Keratinocyte (primary cell): ENCODE data around the gene IL1B. TPM values are rescaled to one million over a fixed set of nuclear protein-coding genes. Genes with fewer than 3 reads are reported as not detected.

Experiments
- DNase-seq: peaks from one replicate; pipeline ENCODE4 v3.0.0-alpha.2; 2011; ENCODE audit warnings: low read depth, missing footprints, low spot score
- FAIRE-seq: peaks from 2 replicates; lab custom pipeline; 2011; peaks lifted over from hg19 to GRCh38; lab: Jason Lieb, UNC
- H2AFZ ChIP-seq: 2 replicates; pipeline ENCODE4 v1.6.0; 2012; ENCODE audit warnings: low read length, control low read depth, inconsistent platforms; ENCODE audit not compliant: control insufficient read depth
- H3K27ac ChIP-seq: 2 replicates; pipeline ENCODE4 v1.5.1; 2011; ENCODE audit warnings: low read length; ENCODE audit not compliant: control insufficient read depth, insufficient read depth
- H3K27me3 ChIP-seq: 3 replicates; pipeline ENCODE4 v1.6.0; 2011; ENCODE audit warnings: low read length; ENCODE audit not compliant: control insufficient read depth, insufficient read depth; ENCODE audit errors: extremely low read depth
- H3K36me3 ChIP-seq, 2 experiments: 2 replicates in 1 of 2; 3 replicates in 1 of 2; pipeline ENCODE4 v1.5.1; 2011; ENCODE audit warnings: low read length in 2 of 2, mild to moderate bottlenecking in 1 of 2; ENCODE audit not compliant: control insufficient read depth in 2 of 2, insufficient read depth in 2 of 2; ENCODE audit errors: extremely low read depth in 1 of 2
- H3K4me1 ChIP-seq: 3 replicates; pipeline ENCODE4 v1.5.1; 2011; ENCODE audit warnings: low read length; ENCODE audit not compliant: control insufficient read depth, insufficient read depth; ENCODE audit errors: extremely low read depth
- H3K4me2 ChIP-seq: 3 replicates; pipeline ENCODE4 v1.6.0; 2011; ENCODE audit warnings: low read depth, low read length; ENCODE audit not compliant: control insufficient read depth, insufficient read depth; ENCODE audit errors: extremely low read depth
- H3K4me3 ChIP-seq, 3 experiments: fragments of 200-600 bp in 1 of 3; sonication (generic) in 1 of 3; 2 replicates in 2 of 3; 3 replicates in 1 of 3; pipeline ENCODE4 v1.5.1; 2011 to 2016; ENCODE audit warnings: low read length in 3 of 3, mild to moderate bottlenecking in 3 of 3, control low read depth in 2 of 3, inconsistent platforms in 1 of 3, low read depth in 1 of 3, mixed read lengths in 1 of 3, mixed run types in 1 of 3, moderate library complexity in 1 of 3; ENCODE audit not compliant: control insufficient read depth in 2 of 3, insufficient read depth in 2 of 3; ENCODE audit errors: extremely low read depth in 1 of 3
- H3K79me2 ChIP-seq: 2 replicates; pipeline ENCODE4 v1.6.0; 2012; ENCODE audit warnings: low read length; ENCODE audit not compliant: control insufficient read depth, insufficient read depth
- H3K9ac ChIP-seq: 3 replicates; pipeline ENCODE4 v1.6.0; 2011; ENCODE audit warnings: low read length; ENCODE audit not compliant: control insufficient read depth, insufficient read depth; ENCODE audit errors: extremely low read depth
- H3K9me1 ChIP-seq: 3 replicates; pipeline ENCODE4 v1.6.0; 2011; ENCODE audit warnings: low read length; ENCODE audit not compliant: control insufficient read depth, insufficient read depth; ENCODE audit errors: extremely low read depth
- H3K9me3 ChIP-seq: 2 replicates; pipeline ENCODE4 v1.5.1; 2012; ENCODE audit warnings: low read depth, low read length; ENCODE audit not compliant: control insufficient read depth
- H4K20me1 ChIP-seq: 3 replicates; pipeline ENCODE4 v1.6.0; 2011; ENCODE audit warnings: low read length; ENCODE audit not compliant: control insufficient read depth, insufficient read depth; ENCODE audit errors: extremely low read depth
- CTCF ChIP-seq, 3 experiments: IDR thresholded peaks in 1 of 3; conservative IDR thresholded peaks in 1 of 3; optimal IDR thresholded peaks in 1 of 3; 2 replicates in 2 of 3; 3 replicates in 1 of 3; pipeline versions ENCODE3 to v1.5.1; 2011; ENCODE audit warnings: low read length in 3 of 3, mild to moderate bottlenecking in 3 of 3, moderate library complexity in 2 of 3, control low read depth in 1 of 3, inconsistent platforms in 1 of 3; ENCODE audit not compliant: insufficient read depth in 2 of 3; ENCODE audit errors: extremely low read depth in 1 of 3
- EZH2 ChIP-seq: IDR thresholded peaks from one replicate; pipeline ENCODE4 v1.6.1; 2012; ENCODE audit warnings: inconsistent platforms, mild to moderate bottlenecking, low read length, moderate library complexity
- dilution Hi-C: fragments of 300-500 bp; cut with MboI; formaldehyde crosslinking; loops from one replicate; pipeline ENCODE4 v1.7.0; 2020; ENCODE audit warnings: low sequenced_read_pairs; ENCODE audit not compliant: extremely low pct_ligation_motif_present
- polyA plus RNA-seq, 5 experiments: library from polyadenylated mRNA; depleted of rRNA in 3 of 5; stranded (reverse) in 3 of 5; stranded (forward) in 1 of 5; unstranded in 1 of 5; fragments of >200 nt; gene quantifications; 1 replicate in 1 of 5; 2 replicates in 3 of 5; 3 replicates in 1 of 5; pipeline versions ENCODE4 v1.2.1 to v1.2.3, GENCODE V29; 2011 to 2012; ENCODE audit warnings: missing spikeins in 2 of 5, low read depth in 1 of 5, low replicate concordance in 1 of 5

IL1B gene
- polyA plus RNA-seq, 1 donor (not counting 4 experiments of a cell fraction or from before 2014, with no cell fraction given) = 232 TPM

- H3K27me3 ChIP-seq = no peaks in the 10 kb centered on the region
- peak overlapping the region; percentile 25 for H3K4me2 ChIP-seq
- peak overlapping the region; percentile 97 for H3K27ac ChIP-seq
- H3K4me3 ChIP-seq = peak overlapping the region in 1 of 3 experiments; percentile 16
- H3K9me3 ChIP-seq = no peaks in the 10 kb centered on the region
- H3K9ac ChIP-seq = peak overlapping the region; percentile 62
- no peak overlapping the region for H2AFZ ChIP-seq
- H3K79me2 ChIP-seq = no peaks in the 10 kb centered on the region
- no peak for FAIRE-seq
- no peaks in the 10 kb centered on the region for H4K20me1 ChIP-seq
- peaks cover 66% of the 10 kb centered on the region for H3K4me1 ChIP-seq
- H3K9me1 ChIP-seq = no peaks in the 10 kb centered on the region
- TF ChIP-seq EZH2 = no peak
- TF ChIP-seq CTCF (optimal IDR thresholded peaks at IDR 0.05 in 1 of 3, IDR thresholded peaks at IDR 0.05 in 1 of 3, conservative IDR thresholded peaks at IDR 0.05 in 1 of 3; ENCODE audit: extremely low read depth in 1 of 3, insufficient read depth in 2 of 3, low read length in 3 of 3) = no peak
- no peak for DNase-seq
- H3K36me3 ChIP-seq = no peaks in the 10 kb centered on the region
- dilution Hi-C loops = no loop called here
Measured at GRCh38 chr2:112876971-112877361, 40.4 kb upstream of the IL1B start.

- H3K4me3 ChIP-seq = peak overlapping the region in 1 of 3 experiments; percentile 16
- peaks cover 60% of the 10 kb centered on the region for H3K4me1 ChIP-seq
- TF ChIP-seq EZH2 (no peak), CTCF (optimal IDR thresholded peaks at IDR 0.05 in 1 of 3, IDR thresholded peaks at IDR 0.05 in 1 of 3, conservative IDR thresholded peaks at IDR 0.05 in 1 of 3; ENCODE audit: extremely low read depth in 1 of 3, insufficient read depth in 2 of 3, low read length in 3 of 3) (peak; percentile 22 to 37 (median 24))
- no peaks in the 10 kb centered on the region for H3K79me2 ChIP-seq
- peak overlapping the region; percentile 62 for H3K9ac ChIP-seq
- no peaks in the 10 kb centered on the region for H3K9me3 ChIP-seq
- H3K36me3 ChIP-seq = no peaks in the 10 kb centered on the region
- DNase-seq (peak; percentile 91), FAIRE-seq (no peak)
- no peaks in the 10 kb centered on the region for H3K9me1 ChIP-seq
- no peak overlapping the region for H2AFZ ChIP-seq
- no peaks in the 10 kb centered on the region for H3K27me3 ChIP-seq
- no peaks in the 10 kb centered on the region for H4K20me1 ChIP-seq
- H3K4me2 ChIP-seq = peak overlapping the region; percentile 25
- dilution Hi-C loops = no loop called here
- H3K27ac ChIP-seq = peak overlapping the region; percentile 97
Measured at GRCh38 chr2:112876257-112876970, 39.8 kb upstream of the IL1B start.
